Right lobe of liver (tissue), 6 donors: ENCODE data around the gene SERP2. TPM values are rescaled to one million over a fixed set of nuclear protein-coding genes. Genes with fewer than 3 reads are reported as not detected.

Source experiments
- ATAC-seq, 4 donors: fragments of 200-7000 bp; cut with Tn5 transposase; one replicate each; pipeline ENCODE4 v1.9.1; 2020; ENCODE audit warnings: mild to moderate bottlenecking in 4 of 4, moderate library complexity in 4 of 4
- DNase-seq, 3 donors: peaks; one replicate each; pipeline ENCODE4 v3.0.0-alpha.2; 2020
- H3K27ac ChIP-seq, 3 donors: fragments of 200-600 bp; one replicate each; pipeline ENCODE4 v1.8.0; 2022
- H3K27me3 ChIP-seq, 2 donors: fragments of 200-600 bp; one replicate each; pipeline ENCODE4 v1.8.0; 2022
- H3K36me3 ChIP-seq, 4 donors: fragments of 200-600 bp; sonication (generic) in 1 of 4; one replicate each; pipeline versions ENCODE4 v1.5.1 to v1.8.0; 2017 to 2022; ENCODE audit warnings: control low read depth in 1 of 4
- H3K4me1 ChIP-seq, 4 donors: fragments of 200-600 bp; sonication (generic) in 1 of 4; one replicate each; pipeline versions ENCODE4 v1.5.1 to v1.8.0; 2017 to 2022; ENCODE audit warnings: control low read depth in 1 of 4
- H3K4me3 ChIP-seq, 3 donors: fragments of 200-600 bp; one replicate each; pipeline ENCODE4 v1.8.0; 2022
- H3K9me3 ChIP-seq, 4 donors: fragments of 200-600 bp; sonication (generic) in 1 of 4; one replicate each; pipeline versions ENCODE4 v1.5.1 to v1.8.0; 2017 to 2022; ENCODE audit warnings: control low read depth in 1 of 4
- POLR2A ChIP-seq: fragments of 450-650 bp; IDR thresholded peaks from one replicate; pipeline ENCODE4 v1.6.1; 2017; ENCODE audit warnings: antibody characterized with exemption, mild to moderate bottlenecking
- WGBS: methylation state at CpG from one replicate; pipeline ENCODE4 v1.1.6; 2018; ENCODE audit warnings: low coverage, low lambda C conversion rate; ENCODE audit not compliant: insufficient coverage; ENCODE audit errors: missing lambda C conversion rate; 5-methylcytosine and 5-hydroxymethylcytosine counted together
- intact Hi-C, 2 donors: fragments of 100-400 bp; cut with DNase I; formaldehyde crosslinking; loops; one replicate each; pipeline versions ENCODE4 v1.11.2 to v1.14.1; 2022
- total RNA-seq, 6 experiments: library from RNA; depleted of rRNA in 2 of 6; stranded (reverse); fragments of >200 nt in 2 of 6; fragmentation: NEBNext Ultra II Directional in 3 of 6; extraction: Animal tissue kit (Norgen Biotek cat#: 25700) in 3 of 6; gene quantifications; one replicate each; pipeline versions ENCODE4 v1.1.0 to v1.2.4, GENCODE V29; 2016 to 2023
- TF ChIP-seq, protein P1 (sequence below), 4 donors: fragments of 200-600 bp in 3 of 4; fragments of 450-650 bp in 1 of 4; IDR thresholded peaks; one replicate each; pipeline versions ENCODE4 v1.5.1 to v1.8.0; 2016 to 2022; ENCODE audit warnings: antibody characterized with exemption in 4 of 4, mild to moderate bottlenecking in 2 of 4
- donor health status: DM: no; HTN: yes; CAD: no.
- donor health status: DM: no; HTN: no; CAD: no.
- donor health status: DM: no; HTN: no; CAD: no.
- donor health status: DM: no; HTN: yes; CAD: no.
- donor health status: DM: no; HTN: yes; CAD: no.

The SERP2 gene
- total RNA-seq, 6 experiments from 2014 or later, result 2.1 to 9.0 (median 2.8) TPM

DNA sequence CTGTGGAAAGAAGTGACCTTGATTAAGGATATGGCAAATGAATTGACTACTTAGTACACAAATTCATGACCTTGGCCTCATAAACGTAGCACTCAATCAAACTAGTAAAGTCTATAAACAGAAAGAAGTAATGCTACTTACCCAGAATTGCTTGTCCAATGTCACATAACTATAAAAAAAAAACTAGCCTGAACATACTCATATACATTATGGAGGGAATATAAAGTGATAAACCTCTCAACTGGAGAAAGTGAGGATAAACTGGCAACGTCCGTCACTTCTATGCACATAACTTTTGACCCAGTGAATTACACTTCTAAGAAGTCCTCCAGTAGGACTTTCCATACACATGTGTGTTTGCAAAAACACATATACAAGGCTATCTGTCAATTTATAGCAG is 7.7 kb upstream of the SERP2 start:
- H3K9me3 ChIP-seq, result no peaks in the 10 kb centered on the region
- H3K4me3 ChIP-seq, result no peak overlapping the region
- WGBS, result 74% methylated on average over 3 of the region's 3 CpGs
- intact Hi-C loops, result no loop called here
- TF ChIP-seq POLR2A, result no peak
- TF ChIP-seq, protein P1, sequence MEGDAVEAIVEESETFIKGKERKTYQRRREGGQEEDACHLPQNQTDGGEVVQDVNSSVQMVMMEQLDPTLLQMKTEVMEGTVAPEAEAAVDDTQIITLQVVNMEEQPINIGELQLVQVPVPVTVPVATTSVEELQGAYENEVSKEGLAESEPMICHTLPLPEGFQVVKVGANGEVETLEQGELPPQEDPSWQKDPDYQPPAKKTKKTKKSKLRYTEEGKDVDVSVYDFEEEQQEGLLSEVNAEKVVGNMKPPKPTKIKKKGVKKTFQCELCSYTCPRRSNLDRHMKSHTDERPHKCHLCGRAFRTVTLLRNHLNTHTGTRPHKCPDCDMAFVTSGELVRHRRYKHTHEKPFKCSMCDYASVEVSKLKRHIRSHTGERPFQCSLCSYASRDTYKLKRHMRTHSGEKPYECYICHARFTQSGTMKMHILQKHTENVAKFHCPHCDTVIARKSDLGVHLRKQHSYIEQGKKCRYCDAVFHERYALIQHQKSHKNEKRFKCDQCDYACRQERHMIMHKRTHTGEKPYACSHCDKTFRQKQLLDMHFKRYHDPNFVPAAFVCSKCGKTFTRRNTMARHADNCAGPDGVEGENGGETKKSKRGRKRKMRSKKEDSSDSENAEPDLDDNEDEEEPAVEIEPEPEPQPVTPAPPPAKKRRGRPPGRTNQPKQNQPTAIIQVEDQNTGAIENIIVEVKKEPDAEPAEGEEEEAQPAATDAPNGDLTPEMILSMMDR (IDR thresholded peaks at IDR 0.05), result no peak
- peaks cover 0 to 19% (median 6%) of the 10 kb centered on the region in 4 donors for H3K4me1 ChIP-seq
- H3K27ac ChIP-seq, result no peak overlapping the region
- H3K27me3 ChIP-seq, result no peaks in the 10 kb centered on the region
- H3K36me3 ChIP-seq, result no peaks in the 10 kb centered on the region
- ATAC-seq (no peak), DNase-seq (no peak)

DNA sequence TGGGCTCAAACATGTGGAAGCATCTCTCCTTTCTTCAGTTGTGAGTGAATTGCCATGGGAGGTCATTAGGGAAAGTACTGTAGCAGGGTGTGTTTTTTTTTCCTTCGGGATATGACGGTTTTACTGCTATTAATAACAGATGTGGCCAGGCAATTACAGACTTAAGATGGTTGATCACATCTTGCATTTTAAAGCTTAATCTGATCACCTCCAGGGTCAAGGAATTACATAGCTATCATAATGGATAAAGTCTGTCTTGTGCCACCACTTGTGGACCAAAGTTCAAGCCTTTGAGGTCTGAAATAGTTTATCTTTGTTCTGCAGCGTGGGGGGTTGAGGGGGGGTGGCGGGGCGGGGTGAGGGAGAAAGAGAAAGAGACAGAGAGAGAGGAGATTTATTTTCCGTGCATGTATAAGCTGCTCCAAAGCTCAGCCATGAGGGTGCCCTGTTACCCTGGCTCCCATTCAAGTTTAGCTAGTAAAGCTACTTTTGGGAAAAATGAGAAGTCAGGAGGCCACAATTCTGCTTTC is 5.5 kb upstream of the SERP2 start:
- no peaks in the 10 kb centered on the region for H3K36me3 ChIP-seq
- WGBS, result 44% methylated on average over 6 of the region's 6 CpGs
- intact Hi-C loops, result no loop called here
- no peaks in the 10 kb centered on the region for H3K9me3 ChIP-seq
- peaks cover 0 to 19% (median 6%) of the 10 kb centered on the region in 4 donors for H3K4me1 ChIP-seq
- H3K27me3 ChIP-seq, result no peaks in the 10 kb centered on the region
- TF ChIP-seq, protein P1 (IDR thresholded peaks at IDR 0.05), result no peak
- TF ChIP-seq POLR2A, result no peak
- DNase-seq, result no peak
- no peak overlapping the region for H3K27ac ChIP-seq
- H3K4me3 ChIP-seq, result no peak overlapping the region
- ATAC-seq, result no peak

DNA sequence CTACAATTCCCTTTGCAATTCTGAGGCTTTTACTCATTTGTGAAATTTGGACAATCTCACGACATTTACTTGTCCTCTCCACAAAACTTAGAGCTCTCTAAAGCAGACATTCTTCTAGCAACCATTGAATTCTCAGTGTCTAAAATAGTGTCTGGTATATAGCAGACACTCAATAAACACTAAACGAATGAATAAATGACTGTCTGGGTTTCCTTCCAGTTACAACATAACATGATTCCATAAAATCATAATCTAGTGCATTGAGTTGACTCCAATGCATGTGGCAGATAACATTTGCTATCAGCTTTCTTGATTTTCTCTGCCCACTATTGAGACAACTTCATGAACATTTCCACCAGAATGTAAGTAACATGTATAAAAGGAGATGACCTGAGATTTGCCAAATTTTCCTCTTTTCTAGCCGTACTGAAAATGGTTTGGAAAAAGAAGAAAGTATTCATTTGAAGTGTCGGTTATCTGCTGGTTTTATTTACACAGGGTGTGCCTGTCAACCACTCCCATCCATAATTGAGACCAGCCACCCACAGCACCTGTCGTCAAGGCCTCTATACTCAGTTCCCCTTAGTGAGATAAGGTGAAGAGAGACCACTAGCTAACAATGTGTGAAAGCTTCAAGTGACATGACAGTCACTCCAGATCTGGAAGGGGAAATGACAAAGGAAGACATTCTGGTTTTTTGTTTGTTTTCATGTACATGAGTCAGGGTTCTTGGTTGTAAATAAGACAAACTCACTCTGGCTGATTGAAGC is 4.8 kb upstream of the SERP2 start:
- Histone ChIP-seq H3K27ac (no peak overlapping the region), H3K4me1 (peaks cover 0 to 21% (median 6%) of the 10 kb centered on the region in 4 donors), H3K9me3 (no peaks in the 10 kb centered on the region), H3K4me3 (no peak overlapping the region), H3K27me3 (no peaks in the 10 kb centered on the region), H3K36me3 (no peaks in the 10 kb centered on the region)
- no peak for DNase-seq
- ATAC-seq, result no peak
- WGBS, result 76% methylated on average over 5 of the region's 5 CpGs
- TF ChIP-seq POLR2A, result no peak
- TF ChIP-seq, protein P1 (IDR thresholded peaks at IDR 0.05), result no peak
- intact Hi-C loops, result no loop called here

DNA sequence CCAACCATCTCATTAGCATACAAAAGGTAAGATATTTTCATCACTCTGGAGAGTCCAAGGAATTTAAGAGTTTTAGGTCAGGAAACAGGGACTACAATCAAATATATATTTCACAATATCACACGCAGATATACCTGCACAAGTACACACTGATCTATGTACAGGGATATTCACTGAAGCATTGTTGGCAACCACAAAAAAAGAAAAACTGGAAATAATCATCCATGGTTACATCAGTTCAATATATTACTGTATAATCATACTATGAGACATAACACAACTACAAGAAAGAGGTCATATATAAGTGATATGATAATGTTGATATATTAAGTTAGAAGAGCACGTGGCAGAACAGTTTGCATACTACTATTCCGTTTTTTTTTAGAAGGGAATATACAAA is 2.2 kb upstream of the SERP2 start:
- ATAC-seq (no peak), DNase-seq (no peak)
- Histone ChIP-seq H3K9me3 (no peaks in the 10 kb centered on the region), H3K36me3 (no peaks in the 10 kb centered on the region), H3K27ac (no peak overlapping the region), H3K4me1 (peaks cover 0 to 10% (median 0%) of the 10 kb centered on the region in 4 donors), H3K4me3 (no peak overlapping the region), H3K27me3 (no peaks in the 10 kb centered on the region)
- WGBS, result 78% methylated on average over 3 of the region's 3 CpGs
- intact Hi-C loops, result no loop called here
- TF ChIP-seq, protein P1 (IDR thresholded peaks at IDR 0.05), result no peak
- no peak for TF ChIP-seq POLR2A
